ENCODE data around the gene CLASP1. TPM values are rescaled to one million over a fixed set of nuclear protein-coding genes. Genes with fewer than 3 reads are reported as not detected.

CLASP1 gene
- total and polyA plus RNA-seq, 4 donors, result 7.5 to 50.0 (median 21.9) TPM

- no peak for TF ChIP-seq CTCF (IDR thresholded peaks at IDR 0.05; ENCODE audit: low read depth, low read length, missing input control)
- TF ChIP-seq YY1 (IDR thresholded peaks at IDR 0.05), result no peak
- 11% methylated on average over 19 of the region's 19 CpGs for WGBS
- Histone ChIP-seq H3K27ac (ENCODE audit: low read depth in 1 of 2, low read length in 2 of 2) (peak overlapping the region; percentile 87 to 98), H3K36me3 (ENCODE audit: control insufficient read depth in 4 of 4, insufficient read depth in 3 of 4, low read depth in 1 of 4, low read length in 3 of 4) (peaks cover 0 to 5% (median 1%) of the 10 kb centered on the region in 4 donors), H3K9me3 (ENCODE audit: control insufficient read depth in 4 of 4, low read length in 3 of 4) (no peaks in the 10 kb centered on the region), H3K4me1 (ENCODE audit: control insufficient read depth in 4 of 4, insufficient read depth in 4 of 4, low read length in 3 of 4) (peaks cover 5 to 44% (median 37%) of the 10 kb centered on the region in 4 donors), H3K4me3 (ENCODE audit: low read depth in 1 of 3, low read length in 3 of 3) (peak overlapping the region; percentile 87 to 91 (median 89)), H3K27me3 (ENCODE audit: control insufficient read depth in 4 of 4, insufficient read depth in 4 of 4, low read length in 3 of 4) (no peaks in the 10 kb centered on the region), H3K9ac (ENCODE audit: low read depth in 1 of 2, low read length in 2 of 2) (peak overlapping the region; percentile 41 to 47)
- peak; percentile 64 for DNase-seq (ENCODE audit: low spot score)
Measured at GRCh38 chr2:121529439-121530211, 119.6 kb downstream of the CLASP1 start.

GRCh38 chr2:121527009-121527682, 122.1 kb downstream of the CLASP1 start:
- H3K27ac ChIP-seq (ENCODE audit: low read depth in 1 of 2, low read length in 2 of 2), result no peak overlapping the region
- H3K9ac ChIP-seq (ENCODE audit: low read depth in 1 of 2, low read length in 2 of 2), result no peak overlapping the region
- no peak for DNase-seq (ENCODE audit: low spot score)
- H3K27me3 ChIP-seq (ENCODE audit: control insufficient read depth in 4 of 4, insufficient read depth in 4 of 4, low read length in 3 of 4), result no peaks in the 10 kb centered on the region
- WGBS, result 38% methylated on average over 3 of the region's 3 CpGs
- peaks cover 5 to 32% (median 31%) of the 10 kb centered on the region in 4 donors for H3K4me1 ChIP-seq (ENCODE audit: control insufficient read depth in 4 of 4, insufficient read depth in 4 of 4, low read length in 3 of 4)
- peaks cover 0 to 12% (median 7%) of the 10 kb centered on the region in 4 donors for H3K36me3 ChIP-seq (ENCODE audit: control insufficient read depth in 4 of 4, insufficient read depth in 3 of 4, low read depth in 1 of 4, low read length in 3 of 4)
- TF ChIP-seq MAX (IDR thresholded peaks at IDR 0.05) (no peak), REST (IDR thresholded peaks at IDR 0.05) (no peak), ATF3 (IDR thresholded peaks at IDR 0.05) (no peak), HNF4A (conservative IDR thresholded peaks at IDR 0.05) (peak; percentile 62 to 82), NR2F2 (IDR thresholded peaks at IDR 0.05) (no peak), CTCF (IDR thresholded peaks at IDR 0.05; ENCODE audit: low read depth, low read length, missing input control) (no peak), TAF1 (conservative IDR thresholded peaks at IDR 0.05) (no peak), HNF4G (IDR thresholded peaks at IDR 0.05) (no peak), FOXA2 (IDR thresholded peaks at IDR 0.05) (no peak), GABPA (IDR thresholded peaks at IDR 0.05 in 1 of 2, conservative IDR thresholded peaks at IDR 0.05 in 1 of 2) (no peak), YY1 (IDR thresholded peaks at IDR 0.05) (no peak), RXRA (IDR thresholded peaks at IDR 0.05) (peak; percentile 39 to 63), RAD21 (IDR thresholded peaks at IDR 0.05) (no peak), ZBTB33 (IDR thresholded peaks at IDR 0.05) (no peak), JUND (IDR thresholded peaks at IDR 0.05) (peak in 1 of 2 donors; percentile 50), EGR1 (IDR thresholded peaks at IDR 0.05; ENCODE audit: low read depth in 2 of 2) (no peak), FOXA1 (IDR thresholded peaks at IDR 0.05) (no peak), SP1 (IDR thresholded peaks at IDR 0.05) (peak; percentile 68)
- H3K9me3 ChIP-seq (ENCODE audit: control insufficient read depth in 4 of 4, low read length in 3 of 4), result no peaks in the 10 kb centered on the region
- no peak overlapping the region for H3K4me3 ChIP-seq (ENCODE audit: low read depth in 1 of 3, low read length in 3 of 3)
